Panc1 (cell line): ENCODE results near the gene R3HDM2. TPM values are rescaled to one million over a fixed set of nuclear protein-coding genes. Genes with fewer than 3 reads are reported as not detected.

Source experiments
- ATAC-seq: fragments of 200-7000 bp; cut with Tn5 transposase; 2 replicates; pipeline ENCODE4 v1.9.1; 2020; ENCODE audit warnings: mild to moderate bottlenecking, moderate library complexity
- BruUV-seq: library from RNA; stranded (reverse); fragments of 400-500 nt; replicated peaks from 2 replicates; lab custom pipeline; 2021; lab: Mats Ljungman, UMichigan
- CTCF ChIA-PET: fragments of 300-600 bp; sonication (Branson Sonifier 250); formaldehyde crosslinking; loops from one replicate; lab custom pipeline; 2022; ENCODE audit warnings: antibody characterized with exemption; lab: Charles Lee
- POLR2A ChIA-PET: fragments of 300-600 bp; sonication (Branson Sonifier 250); formaldehyde crosslinking; loops from one replicate; lab custom pipeline; 2022; ENCODE audit warnings: antibody characterized with exemption; lab: Charles Lee
- DNase-seq: peaks from one replicate; pipeline ENCODE4 v3.0.0-alpha.2; 2010; ENCODE audit warnings: low read depth, low spot score
- H3K27ac ChIP-seq: 2 replicates; pipeline ENCODE4 v1.5.1; 2011; ENCODE audit warnings: mild to moderate bottlenecking, low read length, inconsistent platforms
- H3K27me3 ChIP-seq: fragments of 200-500 bp; sonication (Bioruptor generic); 2 replicates; pipeline ENCODE4 v1.6.0; 2014; ENCODE audit warnings: low read length, inconsistent platforms; ENCODE audit not compliant: control insufficient read depth, insufficient read depth
- H3K36me3 ChIP-seq: fragments of 200-500 bp; sonication (Bioruptor generic); 2 replicates; pipeline ENCODE4 v1.5.1; 2014; ENCODE audit warnings: inconsistent platforms, mild to moderate bottlenecking, low read length, moderate library complexity; ENCODE audit not compliant: control insufficient read depth, insufficient read depth
- H3K4me1 ChIP-seq: 2 replicates; pipeline ENCODE4 v1.5.1; 2011; ENCODE audit warnings: inconsistent platforms, mild to moderate bottlenecking, low read length, moderate library complexity; ENCODE audit not compliant: control insufficient read depth, insufficient read depth
- H3K4me3 ChIP-seq, 2 experiments: 2 replicates each; pipeline ENCODE4 v1.5.1; 2011 to 2012; ENCODE audit warnings: low read depth in 2 of 2, low read length in 2 of 2, mild to moderate bottlenecking in 2 of 2, inconsistent platforms in 1 of 2, moderate library complexity in 1 of 2
- H3K9me3 ChIP-seq: fragments of 200-500 bp; sonication (Bioruptor generic); 2 replicates; pipeline ENCODE4 v1.5.1; 2014; ENCODE audit warnings: low read depth, mild to moderate bottlenecking, inconsistent platforms, low read length, moderate library complexity; ENCODE audit not compliant: control insufficient read depth, insufficient read depth
- CTCF ChIP-seq: fragments of 450-650 bp; IDR thresholded peaks from 2 replicates; pipeline ENCODE4 v1.5.1; 2017; ENCODE audit warnings: mild to moderate bottlenecking
- POLR2AphosphoS5 ChIP-seq: IDR thresholded peaks from 2 replicates; pipeline ENCODE4 v1.6.1; 2012; ENCODE audit warnings: mild to moderate bottlenecking, low read depth, low read length, moderate library complexity
- REST ChIP-seq, 2 experiments: IDR thresholded peaks; 2 replicates each; pipeline ENCODE4 v1.6.1; 2011 to 2012; ENCODE audit warnings: low read depth in 2 of 2, control low read depth in 1 of 2, low read length in 1 of 2, mild to moderate bottlenecking in 1 of 2, moderate library complexity in 1 of 2; ENCODE audit not compliant: insufficient read depth in 1 of 2
- SIN3A ChIP-seq: IDR thresholded peaks from 2 replicates; pipeline ENCODE4 v1.6.1; 2012; ENCODE audit warnings: low read depth, mild to moderate bottlenecking, low read length, moderate library complexity, borderline replicate concordance; ENCODE audit not compliant: insufficient read depth
- TCF7L2 ChIP-seq: IDR thresholded peaks from 2 replicates; pipeline ENCODE4 v1.6.1; 2011; ENCODE audit warnings: mild to moderate bottlenecking, low read depth, low read length, inconsistent platforms
- in situ Hi-C: cut with HindIII; loops from 2 replicates; pipeline ENCODE4 v1.10.0; 2016; ENCODE audit warnings: low sequenced_read_pairs, low pct_unique_long_range_greater_than_20kb
- intact Hi-C: fragments of 100-400 bp; cut with micrococcal nuclease; formaldehyde crosslinking; loops from one replicate; pipeline ENCODE4 v1.10.0; 2022; ENCODE audit not compliant: unreplicated experiment
- total RNA-seq: library from RNA; stranded (reverse); gene quantifications from one replicate; pipeline ENCODE4 v1.2.1, GENCODE V29; 2021; ENCODE audit not compliant: unreplicated experiment

Gene R3HDM2
- total RNA-seq, 1 experiment from 2014 or later: 56.5 TPM

- BruUV-seq: no TSS peak
- Histone ChIP-seq H3K4me1 (no peaks in the 10 kb centered on the region), H3K4me3 (no peak overlapping the region), H3K27ac (no peak overlapping the region), H3K27me3 (no peaks in the 10 kb centered on the region; the same call in 1 of the 2 replicates), H3K36me3 (no peaks in the 10 kb centered on the region), H3K9me3 (no peaks in the 10 kb centered on the region)
- TF ChIP-seq POLR2AphosphoS5: no peak
- TF ChIP-seq CTCF: no peak
- POLR2A ChIA-PET: no interaction called here
- CTCF ChIA-PET: interaction anchor here (0.7 to 1.5 kb wide), 2 partner anchors 11 to 197 kb away, joined by 3 to 7 read pairs; no protein-coding TSS in a partner anchor
- intact Hi-C loops (no loop called here), in situ Hi-C loops (no loop called here)
- no peak for DNase-seq
- ATAC-seq: no peak
Measured at GRCh38 chr12:57224278-57224972, 206.4 kb downstream of the R3HDM2 start.

- intact Hi-C loops (no loop called here), in situ Hi-C loops (no loop called here)
- ATAC-seq (no peak), DNase-seq (no peak)
- H3K4me1 ChIP-seq: no peaks in the 10 kb centered on the region
- BruUV-seq: no TSS peak
- no peak overlapping the region for H3K27ac ChIP-seq
- POLR2A ChIA-PET: no interaction called here
- no peak overlapping the region for H3K4me3 ChIP-seq
- no peaks in the 10 kb centered on the region for H3K9me3 ChIP-seq
- CTCF ChIA-PET: interaction anchor here (0.7 to 1.5 kb wide), 2 partner anchors 10 to 198 kb away, joined by 3 to 7 read pairs; no protein-coding TSS in a partner anchor
- no peaks in the 10 kb centered on the region for H3K36me3 ChIP-seq
- H3K27me3 ChIP-seq: no peaks in the 10 kb centered on the region; the same call in 1 of the 2 replicates
- TF ChIP-seq TCF7L2 (no peak), REST (IDR thresholded peaks at IDR 0.05; ENCODE audit: insufficient read depth in 1 of 2, low read depth in 2 of 2, low read length in 1 of 2) (no peak), POLR2AphosphoS5 (no peak), SIN3A (no peak), CTCF (no peak)
Measured at GRCh38 chr12:57223191-57224165, 207.4 kb downstream of the R3HDM2 start.
